ENCODE measurements around the gene SASH1. TPM values are rescaled to one million over a fixed set of nuclear protein-coding genes. Genes with fewer than 3 reads are reported as not detected.
A peak's percentile ranks its signal among the peaks of the same experiment; 100 is the strongest.

SASH1 gene
- polyA plus RNA-seq, 1 experiment, result 27.0 TPM

- no peak for TF ChIP-seq CTCF (IDR thresholded peaks at IDR 0.05; ENCODE audit: low read depth, low read length)
- Histone ChIP-seq H3K4me3 (ENCODE audit: low read depth, low read length) (no peak overlapping the region), H3K9me3 (ENCODE audit: control insufficient read depth, insufficient read depth, low read length) (no peaks in the 10 kb centered on the region; the same call in 1 of the 2 replicates), H3K27me3 (ENCODE audit: control insufficient read depth, insufficient read depth, low read length) (no peaks in the 10 kb centered on the region), H3K27ac (ENCODE audit: low read depth, low read length) (no peak overlapping the region)
- no peak for DNase-seq (ENCODE audit: low read depth, low spot score)
- ChIA-PET CTCF (interaction anchor here (1.0 kb wide), 1 partner anchor 268 kb away, joined by 3 read pairs; no protein-coding TSS in a partner anchor), POLR2A (interaction anchor here (0.5 to 1.1 kb wide), 2 partner anchors 17 to 743 kb away, joined by 3 to 5 read pairs; no protein-coding TSS in a partner anchor)
These were observed 102.5 kb downstream of the SASH1 start for GRCh38 chr6:148445116-148445515.

GRCh38 chr6:148445620-148446019, 103.0 kb downstream of the SASH1 start:
- POLR2A ChIA-PET, result interaction anchor here (0.5 to 1.1 kb wide), 2 partner anchors 17 to 744 kb away, joined by 3 to 5 read pairs; no protein-coding TSS in a partner anchor
- H3K27ac ChIP-seq (ENCODE audit: low read depth, low read length), result peak overlapping the region; percentile 24
- no peak for DNase-seq (ENCODE audit: low read depth, low spot score)

GRCh38 chr6:148446681-148447080, 104.0 kb downstream of the SASH1 start:
- no peak for DNase-seq (ENCODE audit: low read depth, low spot score)
- H3K27ac ChIP-seq (ENCODE audit: low read depth, low read length), result no peak overlapping the region
- ChIA-PET CTCF (interaction anchor here (0.7 to 1.1 kb wide), 2 partner anchors 17 to 61 kb away, joined by 3 read pairs; no protein-coding TSS in a partner anchor), POLR2A (no interaction called here)
- no peaks in the 10 kb centered on the region for H3K27me3 ChIP-seq (ENCODE audit: control insufficient read depth, insufficient read depth, low read length)
- no peaks in the 10 kb centered on the region; the same call in 1 of the 2 replicates for H3K9me3 ChIP-seq (ENCODE audit: control insufficient read depth, insufficient read depth, low read length)
- TF ChIP-seq CTCF (IDR thresholded peaks at IDR 0.05; ENCODE audit: low read depth, low read length), result no peak
- no peak overlapping the region for H3K4me3 ChIP-seq (ENCODE audit: low read depth, low read length)

More at GRCh38 chr6:148445620-148446019, 103.0 kb downstream of the SASH1 start:
- CTCF ChIA-PET, result interaction anchor here (1.0 kb wide), 1 partner anchor 269 kb away, joined by 3 read pairs; no protein-coding TSS in a partner anchor
- no peak overlapping the region for H3K4me3 ChIP-seq (ENCODE audit: low read depth, low read length)
- no peaks in the 10 kb centered on the region for H3K27me3 ChIP-seq (ENCODE audit: control insufficient read depth, insufficient read depth, low read length)
- TF ChIP-seq CTCF (IDR thresholded peaks at IDR 0.05; ENCODE audit: low read depth, low read length), result no peak
- H3K9me3 ChIP-seq (ENCODE audit: control insufficient read depth, insufficient read depth, low read length), result no peaks in the 10 kb centered on the region; the same call in 1 of the 2 replicates

GRCh38 chr6:148447521-148448230, 105.0 kb downstream of the SASH1 start:
- Histone ChIP-seq H3K27ac (ENCODE audit: low read depth, low read length) (no peak overlapping the region), H3K9me3 (ENCODE audit: control insufficient read depth, insufficient read depth, low read length) (no peaks in the 10 kb centered on the region; the same call in 1 of the 2 replicates), H3K27me3 (ENCODE audit: control insufficient read depth, insufficient read depth, low read length) (no peaks in the 10 kb centered on the region), H3K4me3 (ENCODE audit: low read depth, low read length) (no peak overlapping the region)
- CTCF ChIA-PET, result interaction anchor here (1.1 kb wide), 1 partner anchor 62 kb away, joined by 3 read pairs; no protein-coding TSS in a partner anchor
- POLR2A ChIA-PET, result no interaction called here
- no peak for TF ChIP-seq CTCF (IDR thresholded peaks at IDR 0.05; ENCODE audit: low read depth, low read length)
- no peak for DNase-seq (ENCODE audit: low read depth, low spot score)
